Sigmoid colon (tissue), 4 donors: ENCODE measurements around the gene DNASE2B.

Experiments used
- POLR2A ChIP-seq, 2 donors: fragments of 450-650 bp; IDR thresholded peaks; one replicate each; pipeline ENCODE4 v1.6.1; 2016; ENCODE audit warnings: antibody characterized with exemption in 2 of 2, mild to moderate bottlenecking in 2 of 2, moderate library complexity in 2 of 2
- POLR2AphosphoS5 ChIP-seq, 4 donors: sonication (generic); formaldehyde crosslinking; IDR thresholded peaks; one replicate each; pipeline ENCODE4 v1.6.1; 2017; ENCODE audit warnings: antibody characterized with exemption in 4 of 4
- TF ChIP-seq, protein P1 (sequence below), 4 experiments: fragments of 450-650 bp in 3 of 4; fragments of 200-600 bp in 1 of 4; IDR thresholded peaks; one replicate each; pipeline ENCODE4 v1.5.1; 2016 to 2019; ENCODE audit warnings: antibody characterized with exemption in 4 of 4, mild to moderate bottlenecking in 3 of 4, moderate library complexity in 2 of 4

DNA sequence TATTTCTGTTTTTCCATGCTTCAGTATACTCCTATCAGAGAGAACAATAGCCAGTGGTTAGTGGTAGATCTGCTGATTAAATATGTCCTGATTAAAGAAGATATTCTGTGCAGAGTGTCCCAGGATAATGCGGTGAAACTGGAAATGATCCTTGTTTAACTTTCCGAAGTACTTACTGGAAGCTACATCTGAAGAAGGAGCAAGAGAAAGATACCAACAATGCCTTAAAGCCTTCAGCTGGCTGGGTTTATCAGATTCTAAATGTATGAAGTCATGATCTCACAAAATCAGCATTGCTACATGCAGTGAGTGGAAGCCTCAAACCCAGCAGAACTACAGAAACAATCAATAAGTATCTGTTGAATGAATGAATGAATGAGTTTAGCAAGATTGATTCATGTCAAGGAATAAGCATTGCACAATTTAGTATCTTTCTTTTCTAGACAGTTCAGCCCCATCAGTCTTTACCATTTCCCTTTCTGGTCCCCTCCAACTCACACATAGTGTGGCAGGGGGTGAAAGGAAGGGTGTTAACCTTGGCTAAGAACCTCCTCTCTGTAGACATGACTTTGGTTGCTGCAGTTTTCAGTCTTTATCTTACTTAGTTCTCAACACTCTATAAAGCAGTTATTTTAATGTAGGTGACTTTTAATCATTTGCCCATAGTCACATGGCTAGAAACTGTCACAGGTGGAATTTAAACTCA is 24.7 kb upstream of the DNASE2B start:
- TF ChIP-seq, protein P1, sequence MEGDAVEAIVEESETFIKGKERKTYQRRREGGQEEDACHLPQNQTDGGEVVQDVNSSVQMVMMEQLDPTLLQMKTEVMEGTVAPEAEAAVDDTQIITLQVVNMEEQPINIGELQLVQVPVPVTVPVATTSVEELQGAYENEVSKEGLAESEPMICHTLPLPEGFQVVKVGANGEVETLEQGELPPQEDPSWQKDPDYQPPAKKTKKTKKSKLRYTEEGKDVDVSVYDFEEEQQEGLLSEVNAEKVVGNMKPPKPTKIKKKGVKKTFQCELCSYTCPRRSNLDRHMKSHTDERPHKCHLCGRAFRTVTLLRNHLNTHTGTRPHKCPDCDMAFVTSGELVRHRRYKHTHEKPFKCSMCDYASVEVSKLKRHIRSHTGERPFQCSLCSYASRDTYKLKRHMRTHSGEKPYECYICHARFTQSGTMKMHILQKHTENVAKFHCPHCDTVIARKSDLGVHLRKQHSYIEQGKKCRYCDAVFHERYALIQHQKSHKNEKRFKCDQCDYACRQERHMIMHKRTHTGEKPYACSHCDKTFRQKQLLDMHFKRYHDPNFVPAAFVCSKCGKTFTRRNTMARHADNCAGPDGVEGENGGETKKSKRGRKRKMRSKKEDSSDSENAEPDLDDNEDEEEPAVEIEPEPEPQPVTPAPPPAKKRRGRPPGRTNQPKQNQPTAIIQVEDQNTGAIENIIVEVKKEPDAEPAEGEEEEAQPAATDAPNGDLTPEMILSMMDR (IDR thresholded peaks at IDR 0.05): no peak
- no peak for TF ChIP-seq POLR2A (IDR thresholded peaks at IDR 0.05)
- no peak for TF ChIP-seq POLR2AphosphoS5 (IDR thresholded peaks at IDR 0.05)
